Astrocyte (in vitro differentiated cells and primary cell): ENCODE data around the gene UMODL1.

Source experiments
- EZH2 ChIP-seq: IDR thresholded peaks from 2 replicates; pipeline ENCODE4 v1.6.1; 2012; ENCODE audit warnings: mild to moderate bottlenecking, low read length, inconsistent platforms; ENCODE audit not compliant: insufficient read depth
- TF ChIP-seq, protein P1 (sequence below): IDR thresholded peaks from 2 replicates; pipeline ENCODE4 v1.5.1; 2011; ENCODE audit warnings: low read depth, mild to moderate bottlenecking, inconsistent platforms, low read length, moderate library complexity; ENCODE audit not compliant: insufficient read depth

DNA sequence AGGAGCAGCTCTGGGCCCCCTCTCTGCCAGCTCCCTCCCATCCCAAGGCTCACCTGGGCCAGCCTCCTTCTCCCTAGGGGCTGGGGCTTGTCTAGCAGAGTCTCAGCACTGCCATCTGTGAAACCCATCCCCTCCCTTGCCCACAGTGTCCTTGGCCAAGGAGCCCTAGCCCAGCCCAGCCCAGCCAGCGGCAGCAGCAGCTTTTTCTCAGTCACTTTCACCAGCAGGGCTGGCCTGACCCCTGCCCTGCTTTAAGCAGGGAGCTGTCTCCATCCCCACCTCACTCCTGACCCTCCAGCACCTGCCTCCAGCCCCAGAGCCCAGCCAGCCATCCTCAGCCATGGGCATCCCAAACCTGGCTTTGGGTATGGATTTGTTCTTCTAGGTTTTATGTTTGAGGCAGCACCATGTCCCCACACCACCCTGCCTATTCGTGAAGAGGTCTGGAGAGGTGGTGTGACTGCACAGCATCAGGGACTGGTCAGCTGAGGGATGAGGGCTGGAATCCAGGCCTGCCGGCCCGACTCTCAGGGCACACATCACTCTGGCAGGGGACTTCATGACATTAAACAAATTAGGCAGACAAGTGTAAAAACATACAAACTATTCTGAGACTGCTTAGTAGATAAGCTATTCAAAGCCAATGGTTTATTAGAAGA lies 111.7 kb downstream of the UMODL1 start:
- TF ChIP-seq, protein P1, sequence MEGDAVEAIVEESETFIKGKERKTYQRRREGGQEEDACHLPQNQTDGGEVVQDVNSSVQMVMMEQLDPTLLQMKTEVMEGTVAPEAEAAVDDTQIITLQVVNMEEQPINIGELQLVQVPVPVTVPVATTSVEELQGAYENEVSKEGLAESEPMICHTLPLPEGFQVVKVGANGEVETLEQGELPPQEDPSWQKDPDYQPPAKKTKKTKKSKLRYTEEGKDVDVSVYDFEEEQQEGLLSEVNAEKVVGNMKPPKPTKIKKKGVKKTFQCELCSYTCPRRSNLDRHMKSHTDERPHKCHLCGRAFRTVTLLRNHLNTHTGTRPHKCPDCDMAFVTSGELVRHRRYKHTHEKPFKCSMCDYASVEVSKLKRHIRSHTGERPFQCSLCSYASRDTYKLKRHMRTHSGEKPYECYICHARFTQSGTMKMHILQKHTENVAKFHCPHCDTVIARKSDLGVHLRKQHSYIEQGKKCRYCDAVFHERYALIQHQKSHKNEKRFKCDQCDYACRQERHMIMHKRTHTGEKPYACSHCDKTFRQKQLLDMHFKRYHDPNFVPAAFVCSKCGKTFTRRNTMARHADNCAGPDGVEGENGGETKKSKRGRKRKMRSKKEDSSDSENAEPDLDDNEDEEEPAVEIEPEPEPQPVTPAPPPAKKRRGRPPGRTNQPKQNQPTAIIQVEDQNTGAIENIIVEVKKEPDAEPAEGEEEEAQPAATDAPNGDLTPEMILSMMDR, result no peak
- no peak for TF ChIP-seq EZH2
